ENCODE data around the gene FAM83G. TPM values are rescaled to one million over a fixed set of nuclear protein-coding genes. Genes with fewer than 3 reads are reported as not detected.
"Not testable (repeated sequence)": the region's sequence is repeated elsewhere in the genome, so short reads cannot be mapped to it uniquely, and the experiment has no call there.

FAM83G gene
- total RNA-seq, 1 donor from 2014 or later, result 4.3 TPM

DNA sequence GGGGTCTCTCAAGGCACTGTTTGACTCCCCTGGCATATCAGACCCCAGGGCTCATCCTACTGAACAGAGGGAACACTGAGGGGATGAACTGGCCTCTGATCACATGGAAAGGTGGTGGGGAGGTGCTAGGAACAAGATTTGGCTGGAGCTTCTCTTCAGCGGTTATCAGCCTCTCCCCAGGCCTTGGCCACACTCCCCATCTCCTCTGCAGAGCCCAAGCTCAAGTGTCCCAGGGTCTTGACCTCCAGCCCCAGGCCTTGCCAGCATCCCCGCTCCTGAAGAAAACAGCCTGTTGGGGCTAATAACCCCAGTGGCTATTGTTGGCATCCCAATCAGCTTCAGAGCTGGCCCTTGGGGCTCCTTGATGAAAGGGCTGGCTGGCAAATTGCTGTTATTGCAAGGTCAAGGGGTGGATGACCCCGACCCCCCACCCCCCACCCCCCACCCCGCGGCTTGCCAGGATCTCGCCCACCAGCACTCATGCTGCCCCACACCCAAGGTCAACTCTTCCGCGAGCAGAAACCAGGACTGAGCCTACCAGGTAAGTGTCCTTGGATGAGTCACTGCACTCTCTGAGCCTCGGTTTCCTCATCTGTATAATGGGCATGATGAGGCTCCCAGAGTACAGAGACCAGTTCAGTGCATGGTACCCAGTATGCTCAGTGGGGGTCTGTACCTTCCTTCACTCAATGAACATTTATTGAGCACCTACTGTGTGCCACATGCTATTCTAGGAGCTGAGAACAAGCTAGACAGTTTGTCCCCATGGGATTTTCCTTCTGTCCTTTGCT is 18.8 kb upstream of the FAM83G start:
- DNase-seq (ENCODE audit: low read depth), result no peak

- no peak for DNase-seq (ENCODE audit: low read depth)
These were observed 18.2 kb upstream of the FAM83G start for GRCh38 chr17:19022747-19023146.

GRCh38 chr17:19022128-19022527 is 17.6 kb upstream of the FAM83G start:
- DNase-seq (ENCODE audit: low read depth), result no peak

DNA sequence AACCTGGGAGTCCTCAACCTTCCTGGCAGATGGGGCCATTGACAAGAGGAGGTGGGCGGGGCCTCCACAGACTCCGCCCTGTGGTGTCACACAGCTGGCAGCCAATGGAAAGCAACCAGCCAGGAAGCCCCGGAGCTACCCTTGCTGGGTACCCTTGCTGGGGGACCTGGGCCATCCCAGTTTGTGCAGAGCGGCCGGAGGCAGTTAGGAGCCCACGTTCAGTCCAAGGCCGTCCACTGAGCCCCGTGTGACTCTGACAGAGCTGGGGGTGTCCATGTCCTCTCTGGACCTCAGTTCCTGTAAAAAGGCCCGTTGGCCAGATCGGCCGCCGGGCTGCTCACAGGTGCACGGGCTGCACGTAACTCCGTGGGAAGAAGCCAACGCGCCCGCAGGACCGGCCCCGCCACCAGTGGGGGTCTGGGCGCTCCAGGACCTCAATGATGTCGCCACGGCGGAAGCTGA is 17.1 kb upstream of the FAM83G start:
- no peak for DNase-seq (ENCODE audit: low read depth)

- DNase-seq (ENCODE audit: low read depth), result not testable (repeated sequence)
These were observed 16.6 kb upstream of the FAM83G start for GRCh38 chr17:19021011-19021621.

GRCh38 chr17:19020016-19020415 is 15.5 kb upstream of the FAM83G start:
- DNase-seq (ENCODE audit: low read depth), result no peak

DNA sequence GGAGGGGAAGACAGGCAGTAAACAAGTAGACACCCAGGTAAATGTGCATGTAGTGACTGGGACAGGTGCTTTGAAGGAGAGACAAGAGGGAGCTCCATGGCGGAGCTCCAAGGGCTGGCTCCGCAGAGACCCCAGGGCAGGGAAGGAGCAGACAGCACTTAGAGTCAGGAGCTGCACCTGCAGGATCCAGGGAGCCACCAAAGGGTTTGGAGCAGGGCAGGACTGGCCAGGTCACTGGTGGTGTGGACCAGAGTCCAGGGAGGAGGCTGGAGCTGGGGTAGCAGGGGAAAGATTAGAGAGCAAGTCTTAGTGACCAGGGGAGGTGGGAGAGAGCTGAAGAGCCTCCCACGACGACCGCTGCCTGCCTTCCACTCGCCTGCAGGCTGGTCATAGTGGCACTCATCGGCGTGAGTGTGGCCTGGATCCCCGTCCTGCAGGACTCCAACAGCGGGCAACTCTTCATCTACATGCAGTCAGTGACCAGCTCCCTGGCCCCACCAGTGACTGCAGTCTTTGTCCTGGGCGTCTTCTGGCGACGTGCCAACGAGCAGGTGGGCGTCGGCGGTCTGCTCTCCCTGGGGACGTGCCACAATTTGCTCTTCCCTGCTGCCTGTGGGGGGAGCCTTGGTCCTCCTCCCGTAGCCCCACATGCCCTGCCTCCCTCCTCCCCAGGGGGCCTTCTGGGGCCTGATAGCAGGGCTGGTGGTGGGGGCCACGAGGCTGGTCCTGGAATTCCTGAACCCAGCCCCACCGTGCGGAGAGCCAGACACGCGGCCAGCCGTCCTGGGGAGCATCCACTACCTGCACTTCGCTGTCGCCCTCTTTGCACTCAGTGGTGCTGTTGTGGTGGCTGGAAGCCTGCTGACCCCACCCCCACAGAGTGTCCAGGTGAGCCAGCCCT is 14.7 kb upstream of the FAM83G start:
- DNase-seq (ENCODE audit: low read depth), result no peak

GRCh38 chr17:19018600-19018950 is 14.0 kb upstream of the FAM83G start:
- DNase-seq (ENCODE audit: low read depth), result no peak

GRCh38 chr17:19017804-19018599 is 13.4 kb upstream of the FAM83G start:
- DNase-seq (ENCODE audit: low read depth), result no peak

DNA sequence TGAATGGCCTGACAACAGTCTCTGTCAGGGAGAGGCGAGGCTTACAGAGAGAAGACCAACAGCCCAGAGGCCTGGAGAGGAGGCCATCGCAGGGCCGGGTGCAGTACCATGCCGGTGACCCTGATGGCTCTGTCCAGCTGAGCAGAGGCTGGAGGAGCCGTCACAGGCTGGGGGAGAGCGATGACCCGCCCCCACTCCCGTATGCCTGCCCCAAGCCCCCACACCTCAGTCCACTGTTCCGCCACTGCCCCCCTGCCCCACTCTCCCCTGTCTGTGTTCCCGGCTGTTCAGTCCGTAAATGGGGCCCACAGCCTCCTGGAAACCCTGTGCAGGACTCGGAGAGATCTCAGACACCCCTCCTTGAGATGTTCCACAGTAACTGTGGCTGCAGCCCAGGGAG is 12.8 kb upstream of the FAM83G start:
- DNase-seq (ENCODE audit: low read depth), result no peak

- no peak for DNase-seq (ENCODE audit: low read depth)
These were observed 12.3 kb upstream of the FAM83G start for GRCh38 chr17:19016881-19017280.

GRCh38 chr17:19016297-19016696 is 11.7 kb upstream of the FAM83G start:
- no peak for DNase-seq (ENCODE audit: low read depth)

GRCh38 chr17:19015428-19015827 is 10.9 kb upstream of the FAM83G start:
- DNase-seq (ENCODE audit: low read depth), result no peak

DNA sequence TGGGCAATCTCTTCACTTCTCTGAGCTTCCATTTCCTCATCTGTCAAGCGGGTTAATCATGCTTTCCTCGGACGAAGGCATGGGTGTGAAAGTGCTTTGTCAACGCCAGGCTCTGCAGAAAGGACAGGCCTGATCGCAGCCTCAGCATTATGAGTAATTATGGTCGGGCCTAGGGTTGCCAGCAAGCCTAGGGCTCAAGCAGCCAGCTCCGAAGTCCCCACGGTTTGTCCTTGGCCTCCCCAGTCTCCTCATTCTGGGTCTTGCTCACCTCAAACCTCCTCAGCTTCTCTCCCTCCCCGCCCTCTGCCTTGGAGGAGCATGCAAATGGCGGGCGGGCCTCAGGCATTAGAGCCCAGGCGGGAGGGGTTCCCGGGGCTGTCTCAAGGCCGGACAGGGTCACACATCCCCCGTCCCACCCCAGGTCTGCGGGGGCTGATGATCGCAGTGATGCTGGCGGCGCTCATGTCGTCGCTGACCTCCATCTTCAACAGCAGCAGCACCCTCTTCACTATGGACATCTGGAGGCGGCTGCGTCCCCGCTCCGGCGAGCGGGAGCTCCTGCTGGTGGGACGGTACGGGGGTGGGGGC is 10.2 kb upstream of the FAM83G start:
- no peak for DNase-seq (ENCODE audit: low read depth)

DNA sequence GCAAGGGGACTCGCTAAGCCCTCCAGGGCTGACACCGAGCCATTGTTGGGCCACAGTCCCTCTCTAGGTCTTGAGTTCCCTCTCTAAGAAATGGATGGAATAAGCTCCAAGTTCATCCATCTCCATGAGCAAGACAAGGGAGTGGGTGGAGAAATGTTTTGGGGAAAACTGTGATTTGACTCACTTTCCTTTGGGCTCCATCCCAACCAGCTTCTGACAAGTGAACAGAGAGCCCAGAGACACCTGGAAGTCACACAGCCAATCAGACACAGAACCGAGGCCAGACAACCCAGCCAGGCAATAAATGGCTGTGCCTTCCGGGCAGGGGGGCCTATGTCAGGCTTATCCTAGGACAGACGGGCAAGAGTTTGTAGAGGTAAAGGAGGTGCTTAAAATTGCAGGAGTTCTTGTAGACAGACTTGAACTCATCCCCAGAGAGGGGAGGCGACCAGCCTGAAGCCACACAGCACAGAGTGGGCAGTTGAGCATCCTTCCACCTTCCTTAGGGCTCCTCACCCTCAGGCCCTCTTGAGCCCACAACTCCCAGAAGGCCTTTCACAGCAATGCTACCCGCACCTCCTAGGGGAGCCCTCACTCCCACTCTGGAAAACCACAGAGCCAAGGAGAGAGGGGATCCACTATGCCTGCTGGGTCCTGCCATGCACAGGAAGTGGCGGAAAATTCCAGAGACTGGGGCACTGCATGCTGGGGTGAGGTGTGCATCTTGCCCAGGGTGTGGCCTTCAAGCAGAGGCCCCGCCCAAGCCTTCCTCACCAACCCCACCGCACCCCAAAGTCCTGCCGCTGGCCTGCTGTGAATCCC is 9.5 kb upstream of the FAM83G start:
- DNase-seq (ENCODE audit: low read depth), result no peak

- no peak for DNase-seq (ENCODE audit: low read depth)
These were observed 8.7 kb upstream of the FAM83G start for GRCh38 chr17:19013226-19013625.

- no peak for DNase-seq (ENCODE audit: low read depth)
These were observed 7.9 kb upstream of the FAM83G start for GRCh38 chr17:19012171-19013080.

- DNase-seq (ENCODE audit: low read depth), result no peak
These were observed 7.0 kb upstream of the FAM83G start for GRCh38 chr17:19011581-19011980.
